ENCODE results near the gene PLTP.

DNA sequence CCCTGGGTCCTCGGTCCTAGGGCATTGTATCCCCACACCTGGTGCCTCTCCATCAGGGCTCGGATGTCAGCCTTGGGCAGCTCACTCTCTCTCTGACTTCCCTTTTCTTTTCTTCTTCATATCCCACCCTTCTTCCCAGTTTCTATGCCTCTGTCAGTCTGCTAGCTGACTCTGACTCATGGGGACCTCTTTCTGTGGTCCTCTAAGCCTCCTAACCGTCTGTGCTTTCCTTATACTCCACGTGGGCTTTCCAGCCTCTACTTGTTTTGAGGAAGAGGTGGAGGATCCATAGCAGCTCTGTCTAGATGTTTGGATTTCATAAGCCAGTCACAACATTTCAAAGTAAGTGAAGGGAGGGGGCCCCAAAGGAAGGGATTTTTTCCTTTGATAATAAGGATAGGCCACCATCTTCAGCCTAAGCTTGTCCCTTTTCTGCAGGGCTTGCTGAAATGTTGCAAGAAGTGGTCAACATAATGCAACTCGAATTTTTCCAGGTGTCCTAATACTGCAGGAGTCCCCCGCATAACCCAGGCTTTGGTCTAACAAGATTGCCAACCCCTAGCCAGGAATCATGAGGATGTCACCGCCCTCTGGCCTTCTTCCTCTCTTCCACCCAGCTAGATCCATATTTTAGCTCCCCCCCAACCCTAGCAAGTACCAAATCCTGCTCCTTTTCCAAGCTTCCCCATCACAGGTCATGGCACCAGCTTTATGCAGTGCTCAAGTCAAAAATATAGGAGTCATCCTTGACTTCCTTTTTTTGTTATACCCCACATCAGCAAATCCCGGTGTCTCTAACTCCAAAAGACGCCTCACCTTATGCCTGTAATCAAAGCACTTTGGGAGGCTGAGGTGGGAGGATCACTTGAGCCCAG is 8.7 kb upstream of the PLTP start:
- TF ChIP-seq, protein P1, sequence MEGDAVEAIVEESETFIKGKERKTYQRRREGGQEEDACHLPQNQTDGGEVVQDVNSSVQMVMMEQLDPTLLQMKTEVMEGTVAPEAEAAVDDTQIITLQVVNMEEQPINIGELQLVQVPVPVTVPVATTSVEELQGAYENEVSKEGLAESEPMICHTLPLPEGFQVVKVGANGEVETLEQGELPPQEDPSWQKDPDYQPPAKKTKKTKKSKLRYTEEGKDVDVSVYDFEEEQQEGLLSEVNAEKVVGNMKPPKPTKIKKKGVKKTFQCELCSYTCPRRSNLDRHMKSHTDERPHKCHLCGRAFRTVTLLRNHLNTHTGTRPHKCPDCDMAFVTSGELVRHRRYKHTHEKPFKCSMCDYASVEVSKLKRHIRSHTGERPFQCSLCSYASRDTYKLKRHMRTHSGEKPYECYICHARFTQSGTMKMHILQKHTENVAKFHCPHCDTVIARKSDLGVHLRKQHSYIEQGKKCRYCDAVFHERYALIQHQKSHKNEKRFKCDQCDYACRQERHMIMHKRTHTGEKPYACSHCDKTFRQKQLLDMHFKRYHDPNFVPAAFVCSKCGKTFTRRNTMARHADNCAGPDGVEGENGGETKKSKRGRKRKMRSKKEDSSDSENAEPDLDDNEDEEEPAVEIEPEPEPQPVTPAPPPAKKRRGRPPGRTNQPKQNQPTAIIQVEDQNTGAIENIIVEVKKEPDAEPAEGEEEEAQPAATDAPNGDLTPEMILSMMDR (IDR thresholded peaks at IDR 0.05): no peak
- TF ChIP-seq POLR2A (IDR thresholded peaks at IDR 0.05; ENCODE audit: low read depth): no peak
- no peak for TF ChIP-seq EP300 (IDR thresholded peaks at IDR 0.05)
- no peak for TF ChIP-seq POLR2AphosphoS5 (IDR thresholded peaks at IDR 0.05)
